HCT116 (cell line): ENCODE measurements around the gene C1orf159. TPM values are rescaled to one million over a fixed set of nuclear protein-coding genes. Genes with fewer than 3 reads are reported as not detected.
A peak's percentile ranks its signal among the peaks of the same experiment; 100 is the strongest.

ENCODE experiments used
- ATAC-seq: fragments of 200-7000 bp; cut with Tn5 transposase; 2 replicates; pipeline ENCODE4 v1.9.1; 2020; ENCODE audit warnings: mild to moderate bottlenecking, moderate library complexity
- BruUV-seq: library from RNA; stranded (reverse); fragments of 400-500 nt; replicated peaks from 2 replicates; lab custom pipeline; 2021; lab: Mats Ljungman, UMichigan
- CTCF ChIA-PET: fragments of 300-600 bp; sonication (Branson Sonifier 250); formaldehyde crosslinking; loops from one replicate; lab custom pipeline; 2021; ENCODE audit warnings: antibody characterized with exemption; lab: Charles Lee
- POLR2A ChIA-PET: fragments of 300-600, 350-600 bp; sonication (Branson Sonifier 250); formaldehyde crosslinking; loops from one replicate; lab custom pipeline; 2021; ENCODE audit warnings: antibody characterized with exemption; lab: Charles Lee
- RAD21 ChIA-PET, 2 experiments: fragments of 300-600 bp; sonication (Branson Sonifier 250); formaldehyde crosslinking; loops; one replicate each; lab custom pipeline; 2023; ENCODE audit warnings: low total read pairs in 2 of 2; ENCODE audit not compliant: uncharacterized antibody in 2 of 2, unreplicated experiment in 2 of 2, low non-redundant PET in 1 of 2; lab: Charles Lee
- DNase-seq: peaks from one replicate; pipeline ENCODE4 v3.0.0-alpha.2; 2010; ENCODE audit warnings: low read depth, low spot score
- H2AFZ ChIP-seq: fragments of 200-600 bp; shearing (Covaris generic), sonication (generic); 2 replicates; pipeline ENCODE4 v1.6.1; 2017; ENCODE audit warnings: low read depth, mixed run types, mixed read lengths, antibody characterized with exemption, low read length; ENCODE audit not compliant: poor library complexity, severe bottlenecking
- H3K27ac ChIP-seq: 2 replicates; pipeline ENCODE4 v1.5.1; 2012; ENCODE audit warnings: low read depth, low read length
- H3K27me3 ChIP-seq: fragments of 200-600 bp; sonication (generic); 2 replicates; pipeline ENCODE4 v1.6.1; 2016; ENCODE audit warnings: mixed run types, low read length, mixed read lengths; ENCODE audit not compliant: insufficient read depth
- H3K36me3 ChIP-seq, 2 experiments: fragments of 200-500 bp in 1 of 2; fragments of 200-600 bp in 1 of 2; sonication (Bioruptor generic) in 1 of 2; sonication (generic) in 1 of 2; 2 replicates each; pipeline versions ENCODE4 v1.5.1 to v1.6.1; 2014 to 2016; ENCODE audit warnings: low read length in 2 of 2, inconsistent platforms in 1 of 2, mixed read lengths in 1 of 2, mixed run types in 1 of 2; ENCODE audit not compliant: insufficient read depth in 2 of 2, control insufficient read depth in 1 of 2
- H3K4me1 ChIP-seq, 2 experiments: fragments of 200-600 bp in 1 of 2; sonication (generic) in 1 of 2; 2 replicates each; pipeline versions ENCODE4 v1.5.1 to v1.6.1; 2012 to 2017; ENCODE audit warnings: low read length in 2 of 2, inconsistent platforms in 1 of 2, mild to moderate bottlenecking in 1 of 2, mixed read lengths in 1 of 2, mixed run types in 1 of 2, moderate library complexity in 1 of 2; ENCODE audit not compliant: insufficient read depth in 2 of 2, control insufficient read depth in 1 of 2
- H3K4me2 ChIP-seq: fragments of 200-600 bp; sonication (generic); 2 replicates; pipeline ENCODE4 v1.6.1; 2017; ENCODE audit warnings: mixed run types, low read length, mixed read lengths
- H3K4me3 ChIP-seq, 2 experiments: fragments of 200-600 bp in 1 of 2; sonication (generic) in 1 of 2; replicated peaks in 1 of 2; 2 replicates each; pipeline ENCODE4 v1.5.1; 2011 to 2016; ENCODE audit warnings: low read length in 2 of 2, control low read depth in 1 of 2, low read depth in 1 of 2, mild to moderate bottlenecking in 1 of 2, mixed read lengths in 1 of 2, mixed run types in 1 of 2
- H3K79me2 ChIP-seq: fragments of 200-600 bp; sonication (generic); 2 replicates; pipeline ENCODE4 v1.6.1; 2017; ENCODE audit warnings: mild to moderate bottlenecking, mixed run types, low read length, moderate library complexity, mixed read lengths; ENCODE audit not compliant: insufficient read depth
- H3K9ac ChIP-seq: fragments of 200-600 bp; sonication (generic); 2 replicates; pipeline ENCODE4 v1.6.1; 2016; ENCODE audit warnings: low read length, mixed read lengths
- H3K9me2 ChIP-seq: fragments of 200-600 bp; sonication (generic), shearing (Covaris generic); 2 replicates; pipeline ENCODE4 v1.6.1; 2017; ENCODE audit warnings: mixed run types, mild to moderate bottlenecking, moderate library complexity; ENCODE audit not compliant: insufficient read depth
- H3K9me3 ChIP-seq, 2 experiments: fragments of 200-500 bp in 1 of 2; fragments of 200-600 bp in 1 of 2; sonication (Bioruptor generic) in 1 of 2; sonication (generic) in 1 of 2; 2 replicates each; pipeline ENCODE4 v1.6.1; 2014 to 2017; ENCODE audit warnings: low read length in 2 of 2, mixed read lengths in 2 of 2, inconsistent platforms in 1 of 2, low read depth in 1 of 2, mild to moderate bottlenecking in 1 of 2, mixed run types in 1 of 2, moderate library complexity in 1 of 2; ENCODE audit not compliant: control insufficient read depth in 1 of 2, insufficient read depth in 1 of 2
- H4K20me1 ChIP-seq: fragments of 200-600 bp; sonication (generic), shearing (Covaris generic); 2 replicates; pipeline ENCODE4 v1.6.1; 2017; ENCODE audit warnings: mixed run types, mild to moderate bottlenecking, moderate library complexity; ENCODE audit not compliant: insufficient read depth
- CBX3 ChIP-seq: IDR thresholded peaks from 2 replicates; pipeline ENCODE4 v1.6.1; 2012; ENCODE audit warnings: low read depth
- CTCF ChIP-seq, 3 experiments: fragments of 200-600 bp in 1 of 3; sonication (generic) in 1 of 3; IDR thresholded peaks in 2 of 3; conservative IDR thresholded peaks in 1 of 3; 2 replicates each; pipeline ENCODE4 v1.5.1; 2012 to 2017; ENCODE audit warnings: low read depth in 2 of 3, low read length in 2 of 3, antibody characterized with exemption in 1 of 3, borderline replicate concordance in 1 of 3, control low read depth in 1 of 3, mild to moderate bottlenecking in 1 of 3, mixed read lengths in 1 of 3, mixed run types in 1 of 3, moderate library complexity in 1 of 3; ENCODE audit not compliant: insufficient read depth in 1 of 3
- RAD21 ChIP-seq: IDR thresholded peaks from 2 replicates; pipeline ENCODE4 v1.6.1; 2012; ENCODE audit warnings: low read depth, mild to moderate bottlenecking
- SP1 ChIP-seq: IDR thresholded peaks from 2 replicates; pipeline ENCODE4 v1.6.1; 2012; ENCODE audit warnings: low read depth
- ZBTB33 ChIP-seq: IDR thresholded peaks from 2 replicates; pipeline ENCODE4 v1.6.1; 2011; ENCODE audit warnings: mild to moderate bottlenecking, low read length, moderate library complexity; ENCODE audit not compliant: insufficient replicate concordance; ENCODE audit errors: extremely low read depth
- ZNF274 ChIP-seq: fragments of 200-500 bp; sonication (Bioruptor generic); IDR thresholded peaks from 2 replicates; pipeline ENCODE4 v1.6.1; 2014; ENCODE audit warnings: mild to moderate bottlenecking, low read depth, low read length, inconsistent platforms
- intact Hi-C: fragments of 100-400 bp; cut with micrococcal nuclease; formaldehyde crosslinking; loops from 2 replicates; pipeline ENCODE4 v1.10.0; 2022
- total RNA-seq: library from RNA; stranded (reverse); gene quantifications from one replicate; pipeline ENCODE4 v1.2.1, GENCODE V29; 2021; ENCODE audit not compliant: unreplicated experiment

The C1orf159 gene
- total RNA-seq, 1 experiment from 2014 or later, result 22.7 TPM

DNA sequence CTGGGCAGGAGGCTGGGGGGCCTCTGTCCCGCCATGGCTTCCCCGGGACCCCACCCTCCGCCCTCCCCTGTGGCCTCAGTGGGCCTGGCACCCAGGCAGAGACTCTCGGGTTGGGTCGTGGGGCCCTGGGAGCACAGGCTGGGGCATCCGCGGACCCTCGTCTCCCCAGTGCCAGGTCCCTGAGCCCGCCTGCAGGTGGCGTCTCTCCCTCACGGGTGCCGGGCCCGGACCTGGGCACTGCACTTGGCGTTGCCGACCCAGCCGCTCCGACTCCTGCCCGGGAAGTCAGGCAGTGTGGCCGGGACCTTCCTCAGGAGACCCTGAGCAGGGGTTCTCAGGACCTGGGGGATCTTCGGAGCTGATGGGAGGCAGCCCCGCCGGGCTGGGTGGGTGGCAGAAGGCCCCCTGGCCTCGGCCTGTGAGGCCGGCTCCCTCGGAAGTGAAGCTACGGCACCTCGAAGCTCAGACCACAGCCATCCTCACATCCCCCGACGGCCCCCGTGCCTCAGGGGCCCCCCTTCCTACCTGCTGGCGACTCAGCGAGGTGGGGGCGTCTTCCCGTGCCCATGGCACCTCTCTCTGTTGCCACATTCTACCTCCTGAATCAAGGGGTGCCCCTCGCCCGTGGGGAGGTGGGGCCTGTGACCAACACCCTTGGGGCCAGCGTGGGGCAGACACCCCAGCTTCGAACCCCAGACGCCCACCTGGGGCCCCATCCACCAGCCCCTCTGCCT, 6.4 kb upstream of the C1orf159 start:
- peak overlapping the region; percentile 38; the same call in 1 of the 2 replicates for H3K27ac ChIP-seq
- ChIA-PET RAD21 (interaction anchor here (0.8 to 1.5 kb wide), 9 partner anchors 42 to 170 kb away, joined by 3 to 7 read pairs (median 3); no protein-coding TSS in a partner anchor), CTCF (interaction anchor here (1.0 to 2.0 kb wide), 5 partner anchors 109 to 183 kb away, joined by 3 to 30 read pairs (median 10); no protein-coding TSS in a partner anchor), POLR2A (interaction anchor here (1.5 kb wide), 1 partner anchor 40 kb away, joined by 3 read pairs; no protein-coding TSS in a partner anchor)
- H3K4me3 ChIP-seq, result peak overlapping the region; percentile 15 to 35; a peak in 3 of 4 replicates
- TF ChIP-seq CBX3 (no peak), SP1 (no peak), RAD21 (peak; percentile 100), ZBTB33 (no peak), ZNF274 (no peak), CTCF (IDR thresholded peaks at IDR 0.05 in 2 of 3, conservative IDR thresholded peaks at IDR 0.05 in 1 of 3; ENCODE audit: borderline replicate concordance in 1 of 3, insufficient read depth in 1 of 3, low read depth in 2 of 3, low read length in 2 of 3) (peak; percentile 82 to 91 (median 88))
- intact Hi-C loops, result loop anchor here (2.0 kb wide), 3 partner anchors 109 to 169 kb away; no protein-coding TSS in a partner anchor
- peak overlapping the region; percentile 68 for H3K4me2 ChIP-seq
- no peaks in the 10 kb centered on the region for H3K9me2 ChIP-seq
- no peaks in the 10 kb centered on the region for H3K79me2 ChIP-seq
- H3K36me3 ChIP-seq, result no peaks in the 10 kb centered on the region
- no peaks in the 10 kb centered on the region for H4K20me1 ChIP-seq
- DNase-seq (peak; percentile 21), ATAC-seq (peak; percentile 99)
- H3K9ac ChIP-seq, result peak overlapping the region; percentile 6; the same call in 1 of the 2 replicates
- BruUV-seq, result no TSS peak
- peaks cover 0 to 7% of the 10 kb centered on the region in 2 experiments; a peak in 1 of 4 replicates for H3K9me3 ChIP-seq
- H3K4me1 ChIP-seq, result peaks cover 2 to 10% of the 10 kb centered on the region in 2 experiments; a peak in 3 of 4 replicates
- no peaks in the 10 kb centered on the region for H3K27me3 ChIP-seq
- H2AFZ ChIP-seq, result peak overlapping the region; percentile 54
